GM23338 (cell line): ENCODE results near the gene EFNB3. TPM values are rescaled to one million over a fixed set of nuclear protein-coding genes. Genes with fewer than 3 reads are reported as not detected.

Source experiments
- ATAC-seq: fragments of 200-7000 bp; cut with Tn5 transposase; 3 replicates; pipeline ENCODE4 v1.9.1; 2020
- DNase-seq: peaks from one replicate; pipeline ENCODE4 v3.0.0-alpha.2; 2015; ENCODE audit warnings: low spot score
- H2AFZ ChIP-seq: fragments of 200-600 bp; sonication (generic); 2 replicates; pipeline ENCODE4 v1.8.0; 2016; ENCODE audit warnings: antibody characterized with exemption, mild to moderate bottlenecking, moderate library complexity
- H3F3A ChIP-seq: fragments of 200-600 bp; sonication (generic); replicated peaks from 2 replicates; pipeline ENCODE4 v1.8.0; 2017; ENCODE audit warnings: antibody characterized with exemption, mixed run types, low read depth
- H3K27ac ChIP-seq: fragments of 200-600 bp; sonication (generic); 2 replicates; pipeline ENCODE4 v1.6.1; 2016; ENCODE audit warnings: low read depth
- H3K27me3 ChIP-seq: fragments of 200-600 bp; sonication (generic); 2 replicates; pipeline ENCODE4 v1.8.0; 2016; ENCODE audit warnings: mild to moderate bottlenecking, mixed run types, moderate library complexity; ENCODE audit not compliant: insufficient read depth
- H3K36me3 ChIP-seq: fragments of 200-600 bp; sonication (generic); 2 replicates; pipeline ENCODE4 v1.8.0; 2016; ENCODE audit warnings: mild to moderate bottlenecking; ENCODE audit not compliant: insufficient read depth
- H3K4me1 ChIP-seq: fragments of 200-600 bp; sonication (generic); 2 replicates; pipeline ENCODE4 v1.8.0; 2016; ENCODE audit warnings: mild to moderate bottlenecking, moderate library complexity; ENCODE audit not compliant: insufficient read depth
- H3K4me2 ChIP-seq: fragments of 200-600 bp; sonication (generic); 2 replicates; pipeline ENCODE4 v1.7.1; 2017; ENCODE audit warnings: mixed run types
- H3K4me3 ChIP-seq: fragments of 200-600 bp; sonication (generic); 2 replicates; pipeline ENCODE4 v1.6.1; 2016; ENCODE audit warnings: mixed run types
- H3K79me2 ChIP-seq: fragments of 200-600 bp; sonication (generic); replicated peaks from 2 replicates; pipeline ENCODE4 v1.8.0; 2017; ENCODE audit warnings: mild to moderate bottlenecking; ENCODE audit not compliant: insufficient read depth
- H3K9me2 ChIP-seq: fragments of 200-600 bp; sonication (generic); 2 replicates; pipeline ENCODE4 v1.8.0; 2017; ENCODE audit not compliant: insufficient read depth
- H4K20me1 ChIP-seq: fragments of 200-600 bp; sonication (generic); replicated peaks from 2 replicates; pipeline ENCODE4 v1.8.0; 2017; ENCODE audit warnings: mild to moderate bottlenecking; ENCODE audit not compliant: insufficient read depth
- H3K27ac Mint-ChIP-seq: 2 replicates; pipeline ENCODE4 v1.8.0; 2020; ENCODE audit warnings: inconsistent platforms, mild to moderate bottlenecking, moderate library complexity, mixed read lengths
- H3K27me3 Mint-ChIP-seq: 3 replicates; pipeline ENCODE4 v1.8.0; 2022; ENCODE audit warnings: low read depth, mild to moderate bottlenecking, moderate library complexity, mixed read lengths, inconsistent platforms; ENCODE audit not compliant: insufficient read depth, poor library complexity
- H3K36me3 Mint-ChIP-seq: 3 replicates; pipeline ENCODE4 v1.8.0; 2021; ENCODE audit warnings: low read depth, mild to moderate bottlenecking, inconsistent platforms, moderate library complexity, mixed read lengths
- H3K4me1 Mint-ChIP-seq: 3 replicates; pipeline ENCODE4 v1.8.0; 2020; ENCODE audit warnings: mild to moderate bottlenecking, inconsistent platforms, mixed read lengths
- H3K4me3 Mint-ChIP-seq: 3 replicates; pipeline ENCODE4 v1.8.0; 2021; ENCODE audit warnings: moderate library complexity, mild to moderate bottlenecking, inconsistent platforms, mixed read lengths
- H3K9me3 Mint-ChIP-seq: 3 replicates; pipeline ENCODE4 v1.8.0; 2020; ENCODE audit warnings: moderate library complexity, mild to moderate bottlenecking, inconsistent platforms, mixed read lengths
- CREB1 ChIP-seq: fragments of 250-450 bp; sonication (Bioruptor Pico); IDR thresholded peaks from 2 replicates; pipeline ENCODE4 v1.5.0; 2020; ENCODE audit warnings: low read depth, mild to moderate bottlenecking, moderate library complexity
- POLR2AphosphoS5 ChIP-seq: IDR thresholded peaks from 2 replicates; pipeline ENCODE4 v1.6.1; 2016; ENCODE audit warnings: antibody characterized with exemption, low read depth
- ZNF114 ChIP-seq: fragments of 250-450 bp; sonication (Bioruptor Pico); IDR thresholded peaks from 2 replicates; pipeline ENCODE4 v1.5.0; 2020; ENCODE audit warnings: mild to moderate bottlenecking, moderate library complexity
- ZNF331 ChIP-seq: fragments of 250-450 bp; sonication (Bioruptor Pico); IDR thresholded peaks from 2 replicates; pipeline ENCODE4 v1.5.0; 2020; ENCODE audit warnings: low read depth, mild to moderate bottlenecking, moderate library complexity
- polyA plus RNA-seq: library from polyadenylated mRNA; unstranded; fragments of >200 nt; fragmentation: Nextera tagmentation; extraction: Ambion mirVana; gene quantifications from 2 replicates; pipeline ENCODE4 v1.2.1, GENCODE V29; 2016
- total RNA-seq: library from RNA; depleted of rRNA; stranded (reverse); fragments of >200 nt; shearing (Covaris generic); gene quantifications from 2 replicates; pipeline ENCODE4 v1.2.3, GENCODE V29; 2014
- TF ChIP-seq, protein P1 (sequence below): fragments of 250-450 bp; sonication (Bioruptor Pico); IDR thresholded peaks from 2 replicates; pipeline ENCODE4 v1.5.0; 2020; ENCODE audit warnings: mild to moderate bottlenecking, moderate library complexity
- TF ChIP-seq, protein P2 (sequence below): IDR thresholded peaks from 2 replicates; pipeline ENCODE4 v1.6.1; 2016; ENCODE audit warnings: antibody characterized with exemption
- TF ChIP-seq, protein P3 (sequence below): IDR thresholded peaks from one replicate; pipeline ENCODE4 v1.6.1; 2018; ENCODE audit warnings: antibody characterized with exemption; ENCODE audit not compliant: unreplicated experiment

Gene EFNB3
- total and polyA plus RNA-seq, 2 experiments from 2014 or later = 4.2 to 11.5 TPM

DNA sequence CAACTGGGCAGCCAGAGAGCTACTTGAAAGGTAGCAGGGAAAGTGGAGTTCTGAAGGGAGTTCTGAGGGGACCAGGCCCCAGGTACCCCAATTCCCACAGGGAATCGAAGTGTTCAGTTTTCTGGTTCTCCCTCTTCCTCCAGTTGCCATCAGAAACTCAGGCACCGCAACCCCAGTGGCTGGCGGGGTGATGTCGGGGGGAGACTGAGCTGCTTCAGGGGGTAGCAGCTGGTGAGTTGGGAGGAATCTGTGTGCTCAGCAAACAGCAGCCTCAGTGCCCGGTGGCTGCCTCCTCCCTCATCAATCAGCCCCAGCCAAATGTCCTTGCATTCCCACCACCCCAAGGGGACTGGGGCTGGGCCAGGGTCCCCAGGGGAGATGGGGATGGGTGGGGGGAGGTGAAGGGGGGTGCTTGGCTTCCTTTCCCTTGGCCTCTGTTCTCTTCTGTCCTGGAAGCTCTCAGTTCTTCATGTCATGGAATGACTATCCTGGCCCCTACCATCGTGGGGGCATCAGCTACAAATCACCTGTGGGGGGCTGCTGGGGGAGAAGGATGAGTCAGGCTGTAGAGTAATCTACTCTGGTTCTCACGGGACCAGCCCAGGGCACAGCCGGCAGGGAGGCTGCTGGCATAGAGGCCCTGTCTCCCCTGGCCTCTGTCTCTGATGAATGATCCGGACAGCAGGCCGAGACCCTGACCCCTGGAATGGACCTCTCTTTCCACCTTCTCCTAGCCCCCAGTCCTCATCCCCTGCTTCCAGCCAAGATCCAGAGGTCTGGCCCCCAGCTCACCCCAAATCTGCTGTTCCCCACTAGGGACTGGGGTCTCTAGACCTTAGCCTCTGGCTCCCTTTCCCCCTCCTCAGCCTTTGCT, 10.0 kb downstream of the EFNB3 start:
- Mint-ChIP-seq H3K9me3 (no peaks in the 10 kb centered on the region; the same call in 2 of the 3 replicates), H3K36me3 (0 out of 3 replicates have a peak, but pooled peaks cover 4% of the 10 kb centered on the region), H3K4me1 (peaks cover 52% of the 10 kb centered on the region), H3K27me3 (peaks cover 27% of the 10 kb centered on the region), H3K27ac (0 out of 2 replicates have a peak overlapping the region, but pooled peaks have one; percentile 38), H3K4me3 (no peak overlapping the region)
- H3K27me3 ChIP-seq = peaks cover 18% of the 10 kb centered on the region
- DNase-seq (no peak), ATAC-seq (no peak)
- H3K4me2 ChIP-seq = no peak overlapping the region
- no peaks in the 10 kb centered on the region for H3K79me2 ChIP-seq
- no peaks in the 10 kb centered on the region for H3K36me3 ChIP-seq
- 0 out of 2 replicates have a peak, but pooled peaks cover 9% of the 10 kb centered on the region for H3F3A ChIP-seq
- no peak overlapping the region for H2AFZ ChIP-seq
- 0 out of 2 replicates have a peak, but pooled peaks cover 8% of the 10 kb centered on the region for H3K9me2 ChIP-seq
- H3K27ac ChIP-seq = no peak overlapping the region
- no peak for TF ChIP-seq POLR2AphosphoS5
- no peak for TF ChIP-seq ZNF331 (CRISPR knock-in tag)
- TF ChIP-seq, protein P1, sequence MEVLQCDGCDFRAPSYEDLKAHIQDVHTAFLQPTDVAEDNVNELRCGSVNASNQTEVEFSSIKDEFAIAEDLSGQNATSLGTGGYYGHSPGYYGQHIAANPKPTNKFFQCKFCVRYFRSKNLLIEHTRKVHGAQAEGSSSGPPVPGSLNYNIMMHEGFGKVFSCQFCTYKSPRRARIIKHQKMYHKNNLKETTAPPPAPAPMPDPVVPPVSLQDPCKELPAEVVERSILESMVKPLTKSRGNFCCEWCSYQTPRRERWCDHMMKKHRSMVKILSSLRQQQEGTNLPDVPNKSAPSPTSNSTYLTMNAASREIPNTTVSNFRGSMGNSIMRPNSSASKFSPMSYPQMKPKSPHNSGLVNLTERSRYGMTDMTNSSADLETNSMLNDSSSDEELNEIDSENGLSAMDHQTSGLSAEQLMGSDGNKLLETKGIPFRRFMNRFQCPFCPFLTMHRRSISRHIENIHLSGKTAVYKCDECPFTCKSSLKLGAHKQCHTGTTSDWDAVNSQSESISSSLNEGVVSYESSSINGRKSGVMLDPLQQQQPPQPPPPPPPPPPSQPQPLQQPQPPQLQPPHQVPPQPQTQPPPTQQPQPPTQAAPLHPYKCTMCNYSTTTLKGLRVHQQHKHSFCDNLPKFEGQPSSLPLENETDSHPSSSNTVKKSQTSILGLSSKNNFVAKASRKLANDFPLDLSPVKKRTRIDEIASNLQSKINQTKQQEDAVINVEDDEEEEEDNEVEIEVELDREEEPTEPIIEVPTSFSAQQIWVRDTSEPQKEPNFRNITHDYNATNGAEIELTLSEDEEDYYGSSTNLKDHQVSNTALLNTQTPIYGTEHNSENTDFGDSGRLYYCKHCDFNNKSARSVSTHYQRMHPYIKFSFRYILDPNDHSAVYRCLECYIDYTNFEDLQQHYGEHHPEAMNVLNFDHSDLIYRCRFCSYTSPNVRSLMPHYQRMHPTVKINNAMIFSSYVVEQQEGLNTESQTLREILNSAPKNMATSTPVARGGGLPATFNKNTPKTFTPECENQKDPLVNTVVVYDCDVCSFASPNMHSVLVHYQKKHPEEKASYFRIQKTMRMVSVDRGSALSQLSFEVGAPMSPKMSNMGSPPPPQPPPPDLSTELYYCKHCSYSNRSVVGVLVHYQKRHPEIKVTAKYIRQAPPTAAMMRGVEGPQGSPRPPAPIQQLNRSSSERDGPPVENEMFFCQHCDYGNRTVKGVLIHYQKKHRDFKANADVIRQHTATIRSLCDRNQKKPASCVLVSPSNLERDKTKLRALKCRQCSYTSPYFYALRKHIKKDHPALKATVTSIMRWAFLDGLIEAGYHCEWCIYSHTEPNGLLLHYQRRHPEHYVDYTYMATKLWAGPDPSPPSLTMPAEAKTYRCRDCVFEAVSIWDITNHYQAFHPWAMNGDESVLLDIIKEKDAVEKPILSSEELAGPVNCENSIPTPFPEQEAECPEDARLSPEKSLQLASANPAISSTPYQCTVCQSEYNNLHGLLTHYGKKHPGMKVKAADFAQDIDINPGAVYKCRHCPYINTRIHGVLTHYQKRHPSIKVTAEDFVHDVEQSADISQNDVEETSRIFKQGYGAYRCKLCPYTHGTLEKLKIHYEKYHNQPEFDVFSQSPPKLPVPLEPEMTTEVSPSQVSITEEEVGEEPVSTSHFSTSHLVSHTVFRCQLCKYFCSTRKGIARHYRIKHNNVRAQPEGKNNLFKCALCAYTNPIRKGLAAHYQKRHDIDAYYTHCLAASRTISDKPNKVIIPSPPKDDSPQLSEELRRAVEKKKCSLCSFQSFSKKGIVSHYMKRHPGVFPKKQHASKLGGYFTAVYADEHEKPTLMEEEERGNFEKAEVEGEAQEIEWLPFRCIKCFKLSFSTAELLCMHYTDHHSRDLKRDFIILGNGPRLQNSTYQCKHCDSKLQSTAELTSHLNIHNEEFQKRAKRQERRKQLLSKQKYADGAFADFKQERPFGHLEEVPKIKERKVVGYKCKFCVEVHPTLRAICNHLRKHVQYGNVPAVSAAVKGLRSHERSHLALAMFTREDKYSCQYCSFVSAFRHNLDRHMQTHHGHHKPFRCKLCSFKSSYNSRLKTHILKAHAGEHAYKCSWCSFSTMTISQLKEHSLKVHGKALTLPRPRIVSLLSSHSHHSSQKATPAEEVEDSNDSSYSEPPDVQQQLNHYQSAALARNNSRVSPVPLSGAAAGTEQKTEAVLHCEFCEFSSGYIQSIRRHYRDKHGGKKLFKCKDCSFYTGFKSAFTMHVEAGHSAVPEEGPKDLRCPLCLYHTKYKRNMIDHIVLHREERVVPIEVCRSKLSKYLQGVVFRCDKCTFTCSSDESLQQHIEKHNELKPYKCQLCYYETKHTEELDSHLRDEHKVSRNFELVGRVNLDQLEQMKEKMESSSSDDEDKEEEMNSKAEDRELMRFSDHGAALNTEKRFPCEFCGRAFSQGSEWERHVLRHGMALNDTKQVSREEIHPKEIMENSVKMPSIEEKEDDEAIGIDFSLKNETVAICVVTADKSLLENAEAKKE (CRISPR knock-in tag) = no peak
- TF ChIP-seq, protein P2, sequence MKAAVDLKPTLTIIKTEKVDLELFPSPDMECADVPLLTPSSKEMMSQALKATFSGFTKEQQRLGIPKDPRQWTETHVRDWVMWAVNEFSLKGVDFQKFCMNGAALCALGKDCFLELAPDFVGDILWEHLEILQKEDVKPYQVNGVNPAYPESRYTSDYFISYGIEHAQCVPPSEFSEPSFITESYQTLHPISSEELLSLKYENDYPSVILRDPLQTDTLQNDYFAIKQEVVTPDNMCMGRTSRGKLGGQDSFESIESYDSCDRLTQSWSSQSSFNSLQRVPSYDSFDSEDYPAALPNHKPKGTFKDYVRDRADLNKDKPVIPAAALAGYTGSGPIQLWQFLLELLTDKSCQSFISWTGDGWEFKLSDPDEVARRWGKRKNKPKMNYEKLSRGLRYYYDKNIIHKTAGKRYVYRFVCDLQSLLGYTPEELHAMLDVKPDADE = no peak
- TF ChIP-seq CREB1 (CRISPR knock-in tag) = no peak
- TF ChIP-seq, protein P3, sequence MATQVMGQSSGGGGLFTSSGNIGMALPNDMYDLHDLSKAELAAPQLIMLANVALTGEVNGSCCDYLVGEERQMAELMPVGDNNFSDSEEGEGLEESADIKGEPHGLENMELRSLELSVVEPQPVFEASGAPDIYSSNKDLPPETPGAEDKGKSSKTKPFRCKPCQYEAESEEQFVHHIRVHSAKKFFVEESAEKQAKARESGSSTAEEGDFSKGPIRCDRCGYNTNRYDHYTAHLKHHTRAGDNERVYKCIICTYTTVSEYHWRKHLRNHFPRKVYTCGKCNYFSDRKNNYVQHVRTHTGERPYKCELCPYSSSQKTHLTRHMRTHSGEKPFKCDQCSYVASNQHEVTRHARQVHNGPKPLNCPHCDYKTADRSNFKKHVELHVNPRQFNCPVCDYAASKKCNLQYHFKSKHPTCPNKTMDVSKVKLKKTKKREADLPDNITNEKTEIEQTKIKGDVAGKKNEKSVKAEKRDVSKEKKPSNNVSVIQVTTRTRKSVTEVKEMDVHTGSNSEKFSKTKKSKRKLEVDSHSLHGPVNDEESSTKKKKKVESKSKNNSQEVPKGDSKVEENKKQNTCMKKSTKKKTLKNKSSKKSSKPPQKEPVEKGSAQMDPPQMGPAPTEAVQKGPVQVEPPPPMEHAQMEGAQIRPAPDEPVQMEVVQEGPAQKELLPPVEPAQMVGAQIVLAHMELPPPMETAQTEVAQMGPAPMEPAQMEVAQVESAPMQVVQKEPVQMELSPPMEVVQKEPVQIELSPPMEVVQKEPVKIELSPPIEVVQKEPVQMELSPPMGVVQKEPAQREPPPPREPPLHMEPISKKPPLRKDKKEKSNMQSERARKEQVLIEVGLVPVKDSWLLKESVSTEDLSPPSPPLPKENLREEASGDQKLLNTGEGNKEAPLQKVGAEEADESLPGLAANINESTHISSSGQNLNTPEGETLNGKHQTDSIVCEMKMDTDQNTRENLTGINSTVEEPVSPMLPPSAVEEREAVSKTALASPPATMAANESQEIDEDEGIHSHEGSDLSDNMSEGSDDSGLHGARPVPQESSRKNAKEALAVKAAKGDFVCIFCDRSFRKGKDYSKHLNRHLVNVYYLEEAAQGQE = no peak
- TF ChIP-seq ZNF114 (CRISPR knock-in tag) = no peak
- no peaks in the 10 kb centered on the region for H4K20me1 ChIP-seq
- no peak overlapping the region for H3K4me3 ChIP-seq
- peaks cover 38% of the 10 kb centered on the region for H3K4me1 ChIP-seq
